Smooth muscle cell (in vitro differentiated cells): ENCODE measurements around the gene PLET1. TPM values are rescaled to one million over a fixed set of nuclear protein-coding genes. Genes with fewer than 3 reads are reported as not detected.

ENCODE experiments used
- DNase-seq: peaks from one replicate; lab custom pipeline; 2025; ENCODE audit not compliant: unreplicated experiment; lab: John Stamatoyannopoulos, UW
- H2AFZ ChIP-seq: fragments of 200-600 bp; sonication (generic); 2 replicates; pipeline ENCODE4 v1.6.0; 2016; ENCODE audit warnings: antibody characterized with exemption, low read depth, mild to moderate bottlenecking
- H3F3A ChIP-seq: fragments of 200-600 bp; sonication (generic); 2 replicates; pipeline ENCODE4 v1.6.0; 2017; ENCODE audit warnings: antibody characterized with exemption, low read depth
- H3K27ac ChIP-seq: fragments of 200-600 bp; sonication (generic); 2 replicates; pipeline ENCODE4 v1.5.1; 2016; ENCODE audit warnings: low read depth, mild to moderate bottlenecking
- H3K27me3 ChIP-seq: fragments of 200-600 bp; sonication (generic); 2 replicates; pipeline ENCODE4 v1.6.1; 2016; ENCODE audit warnings: low read depth, mild to moderate bottlenecking
- H3K36me3 ChIP-seq: fragments of 200-600 bp; sonication (generic); 2 replicates; pipeline ENCODE4 v1.5.1; 2016; ENCODE audit warnings: low read depth
- H3K4me1 ChIP-seq: fragments of 200-600 bp; sonication (generic); 2 replicates; pipeline ENCODE4 v1.5.1; 2016; ENCODE audit warnings: low read depth
- H3K4me2 ChIP-seq: fragments of 200-600 bp; sonication (generic); 2 replicates; pipeline ENCODE4 v1.6.0; 2016; ENCODE audit warnings: mild to moderate bottlenecking
- H3K4me3 ChIP-seq: fragments of 200-600 bp; sonication (generic); 2 replicates; pipeline ENCODE4 v1.5.1; 2016; ENCODE audit warnings: mild to moderate bottlenecking
- H3K79me2 ChIP-seq: fragments of 200-600 bp; sonication (generic); 2 replicates; pipeline ENCODE4 v1.6.0; 2016; ENCODE audit warnings: low read depth, mild to moderate bottlenecking
- H3K9ac ChIP-seq: fragments of 200-600 bp; sonication (generic); 2 replicates; pipeline ENCODE4 v1.6.0; 2016; ENCODE audit warnings: low read depth
- H3K9me3 ChIP-seq: fragments of 200-600 bp; sonication (generic); replicated peaks from 2 replicates; pipeline ENCODE4 v1.5.1; 2016; ENCODE audit warnings: low read depth
- H4K20me1 ChIP-seq: fragments of 200-600 bp; sonication (generic); 2 replicates; pipeline ENCODE4 v1.6.0; 2016; ENCODE audit warnings: low read depth
- CTCF ChIP-seq: fragments of 200-600 bp; sonication (generic); IDR thresholded peaks from 2 replicates; pipeline ENCODE4 v1.5.1; 2017; ENCODE audit warnings: borderline replicate concordance, mild to moderate bottlenecking, antibody characterized with exemption; ENCODE audit not compliant: insufficient read depth, poor library complexity, severe bottlenecking
- WGBS: methylation state at CpG from one replicate; pipeline ENCODE4 v1.1.7; 2016; ENCODE audit warnings: low lambda C conversion rate; 5-methylcytosine and 5-hydroxymethylcytosine counted together
- polyA plus RNA-seq: library from polyadenylated mRNA; unstranded; fragments of >200 nt; fragmentation: Nextera tagmentation; extraction: Ambion mirVana; gene quantifications from 2 replicates; pipeline ENCODE4 v1.2.1, GENCODE V29; 2016
- total RNA-seq: library from RNA; depleted of rRNA; stranded (reverse); fragments of >200 nt; gene quantifications from 2 replicates; pipeline ENCODE4 v1.2.3, GENCODE V29; 2014

PLET1 gene
- total and polyA plus RNA-seq, 2 experiments from 2014 or later, result not detected

DNA sequence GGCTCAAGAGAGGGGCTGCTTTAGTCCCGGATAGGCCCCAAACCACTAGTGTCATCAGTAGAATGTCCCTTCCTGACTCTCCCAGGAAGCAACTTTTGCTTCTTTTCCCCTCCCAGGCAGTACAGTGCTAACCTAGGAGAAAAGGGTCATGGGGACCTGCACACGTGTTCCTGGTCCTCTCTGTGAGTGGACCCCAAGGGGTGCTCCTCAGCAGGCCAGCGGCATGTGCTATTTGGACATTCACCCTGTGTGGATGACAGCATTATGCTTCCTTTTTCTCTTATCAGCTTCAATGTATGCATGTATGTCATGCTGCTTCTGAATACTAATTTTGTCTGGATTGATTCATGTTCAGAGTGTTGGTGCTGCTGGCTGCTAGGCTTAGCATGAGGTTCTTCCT lies 18.1 kb upstream of the PLET1 start:
- no peaks in the 10 kb centered on the region for H3K36me3 ChIP-seq
- H3K27me3 ChIP-seq, result no peaks in the 10 kb centered on the region
- no peaks in the 10 kb centered on the region for H3F3A ChIP-seq
- H3K4me3 ChIP-seq, result no peak overlapping the region
- no peaks in the 10 kb centered on the region for H3K79me2 ChIP-seq
- WGBS, result 76% methylated on average over 3 of the region's 3 CpGs
- H3K4me2 ChIP-seq, result no peak overlapping the region
- no peak overlapping the region for H3K9ac ChIP-seq
- no peak overlapping the region for H2AFZ ChIP-seq
- H4K20me1 ChIP-seq, result no peaks in the 10 kb centered on the region
- H3K4me1 ChIP-seq, result no peaks in the 10 kb centered on the region
- no peak for TF ChIP-seq CTCF
- no peaks in the 10 kb centered on the region for H3K9me3 ChIP-seq
- H3K27ac ChIP-seq, result no peak overlapping the region
- no peak for DNase-seq

- Histone ChIP-seq H3K27me3 (no peaks in the 10 kb centered on the region), H3K4me3 (no peak overlapping the region), H3K4me2 (no peak overlapping the region), H3K27ac (no peak overlapping the region), H2AFZ (no peak overlapping the region), H3K36me3 (no peaks in the 10 kb centered on the region), H3K79me2 (no peaks in the 10 kb centered on the region), H3K4me1 (no peaks in the 10 kb centered on the region), H3F3A (no peaks in the 10 kb centered on the region), H4K20me1 (no peaks in the 10 kb centered on the region), H3K9ac (no peak overlapping the region), H3K9me3 (no peaks in the 10 kb centered on the region)
- no peak for TF ChIP-seq CTCF
- DNase-seq, result no peak
Observed at GRCh38 chr11:112277941-112278340, 17.3 kb upstream of the PLET1 start.

DNA sequence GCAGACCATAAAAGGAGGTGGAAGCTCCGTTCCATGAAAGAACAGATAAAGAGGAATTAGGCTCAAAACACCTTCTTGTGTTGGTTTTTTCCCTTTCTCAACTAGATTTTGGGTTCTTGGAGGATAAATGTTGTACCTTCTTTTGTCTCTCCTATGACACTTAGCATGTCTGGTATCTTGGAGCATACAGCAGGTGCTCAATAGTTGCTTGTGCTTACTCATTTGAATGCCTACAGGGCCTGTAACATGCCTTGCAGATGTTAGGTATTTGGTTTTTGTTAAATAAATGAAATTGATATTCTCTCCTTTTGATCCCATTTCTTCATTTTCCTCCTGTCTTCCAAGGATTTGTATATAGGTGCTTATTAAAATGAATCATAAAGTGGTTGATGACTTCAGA lies 16.4 kb upstream of the PLET1 start:
- TF ChIP-seq CTCF, result no peak
- Histone ChIP-seq H3K4me1 (no peaks in the 10 kb centered on the region), H3K4me3 (no peak overlapping the region), H3K4me2 (no peak overlapping the region), H3F3A (no peaks in the 10 kb centered on the region), H3K9ac (no peak overlapping the region), H3K79me2 (no peaks in the 10 kb centered on the region), H3K27me3 (no peaks in the 10 kb centered on the region), H3K27ac (no peak overlapping the region), H2AFZ (no peak overlapping the region), H3K36me3 (no peaks in the 10 kb centered on the region), H4K20me1 (no peaks in the 10 kb centered on the region), H3K9me3 (no peaks in the 10 kb centered on the region)
- DNase-seq, result no peak
- 81% methylated on average over 1 of the region's 1 CpG for WGBS

- Histone ChIP-seq H3F3A (no peaks in the 10 kb centered on the region), H3K79me2 (no peaks in the 10 kb centered on the region), H2AFZ (no peak overlapping the region), H3K4me1 (no peaks in the 10 kb centered on the region), H3K9ac (no peak overlapping the region), H3K4me3 (no peak overlapping the region), H3K9me3 (no peaks in the 10 kb centered on the region), H3K4me2 (no peak overlapping the region), H4K20me1 (no peaks in the 10 kb centered on the region), H3K27ac (no peak overlapping the region), H3K27me3 (no peaks in the 10 kb centered on the region), H3K36me3 (no peaks in the 10 kb centered on the region)
- DNase-seq, result no peak
- no peak for TF ChIP-seq CTCF
- WGBS, result 93% methylated on average over 7 of the region's 7 CpGs
Observed at GRCh38 chr11:112274007-112274783, 13.5 kb upstream of the PLET1 start.
